T47D (cell line): Measurements from ENCODE around the gene JOSD2.

Experiments
- DNase-seq, 2 experiments: peaks; one replicate each; pipeline versions ENCODE4 v3.0.0 to v3.0.0-alpha.2; 2011 to 2012; ENCODE audit warnings: low read depth in 1 of 2, low spot score in 1 of 2
- JUND ChIP-seq: IDR thresholded peaks from 2 replicates; pipeline ENCODE4 v1.6.1; 2012; ENCODE audit warnings: low read depth
- in situ Hi-C: cut with HindIII; loops from 2 replicates; pipeline ENCODE4 v1.10.0; 2016; ENCODE audit warnings: low sequenced_read_pairs, low pct_unique_long_range_greater_than_20kb

JOSD2 gene

GRCh38 chr19:50516456-50516855 lies 5.5 kb upstream of the JOSD2 start:
- in situ Hi-C loops: no loop called here
- no peak for DNase-seq
- TF ChIP-seq JUND: no peak

DNA sequence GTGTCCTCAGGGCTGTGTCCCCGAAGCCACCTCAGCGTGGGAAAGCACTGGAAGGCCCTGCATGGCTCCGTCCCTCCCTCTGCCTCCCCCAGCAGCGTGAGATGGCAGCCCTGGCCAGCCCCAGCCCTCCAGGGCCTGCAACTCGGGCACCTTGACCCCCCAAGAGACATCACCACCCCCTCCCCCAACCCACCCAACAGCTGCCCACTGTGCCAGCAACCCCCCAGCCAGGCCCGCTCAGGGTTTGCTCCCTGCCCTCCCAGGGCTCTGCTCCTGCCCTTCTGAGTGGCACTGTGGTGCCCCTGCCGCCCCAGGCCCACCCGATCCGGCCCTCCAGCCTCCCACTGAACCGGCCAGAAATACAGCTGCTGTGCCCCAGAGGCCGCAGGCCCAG lies 4.2 kb upstream of the JOSD2 start:
- no peak for DNase-seq
- in situ Hi-C loops: no loop called here
- no peak for TF ChIP-seq JUND

DNA sequence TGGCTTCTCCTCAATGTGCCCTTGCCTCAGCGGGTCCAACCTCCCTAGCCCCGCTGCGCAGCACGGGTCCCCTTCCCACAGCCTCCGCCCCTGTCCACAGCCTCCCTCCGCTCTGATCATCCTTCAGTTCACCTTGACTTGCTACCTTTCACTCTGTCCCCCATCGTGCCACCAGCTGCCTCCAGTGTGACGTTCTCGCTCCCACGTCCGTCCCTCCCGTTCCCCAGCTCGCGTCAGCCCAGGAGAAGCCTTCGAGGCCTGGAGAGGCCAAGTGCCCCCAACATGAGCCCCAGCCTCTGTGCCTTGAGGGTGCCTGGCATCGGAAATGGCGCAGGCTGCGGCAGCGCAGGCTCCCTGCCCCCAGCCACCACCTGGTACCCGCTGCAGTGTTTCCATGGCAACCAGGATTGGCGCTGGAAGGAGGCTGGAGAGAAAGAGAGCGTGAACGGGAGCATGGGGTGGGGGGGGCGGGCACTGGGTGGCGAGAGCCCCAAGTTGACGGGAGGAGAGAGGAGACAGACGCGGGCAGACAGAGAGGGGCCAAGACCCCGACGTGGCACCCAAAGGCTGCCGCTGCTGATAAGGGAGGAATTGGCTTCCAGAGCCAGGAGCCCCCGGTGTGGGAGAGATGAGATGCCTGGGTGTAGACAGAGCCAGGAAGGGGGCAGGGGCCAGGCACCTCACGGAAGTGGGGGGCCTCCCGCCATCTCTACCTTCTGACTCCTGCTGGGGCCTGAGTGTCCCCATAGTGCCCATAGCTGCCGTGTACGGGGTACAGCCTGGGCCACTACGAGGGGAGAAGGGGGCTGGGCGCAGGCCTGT lies 3.6 kb upstream of the JOSD2 start:
- no peak for TF ChIP-seq JUND
- in situ Hi-C loops: no loop called here
- DNase-seq: no peak

DNA sequence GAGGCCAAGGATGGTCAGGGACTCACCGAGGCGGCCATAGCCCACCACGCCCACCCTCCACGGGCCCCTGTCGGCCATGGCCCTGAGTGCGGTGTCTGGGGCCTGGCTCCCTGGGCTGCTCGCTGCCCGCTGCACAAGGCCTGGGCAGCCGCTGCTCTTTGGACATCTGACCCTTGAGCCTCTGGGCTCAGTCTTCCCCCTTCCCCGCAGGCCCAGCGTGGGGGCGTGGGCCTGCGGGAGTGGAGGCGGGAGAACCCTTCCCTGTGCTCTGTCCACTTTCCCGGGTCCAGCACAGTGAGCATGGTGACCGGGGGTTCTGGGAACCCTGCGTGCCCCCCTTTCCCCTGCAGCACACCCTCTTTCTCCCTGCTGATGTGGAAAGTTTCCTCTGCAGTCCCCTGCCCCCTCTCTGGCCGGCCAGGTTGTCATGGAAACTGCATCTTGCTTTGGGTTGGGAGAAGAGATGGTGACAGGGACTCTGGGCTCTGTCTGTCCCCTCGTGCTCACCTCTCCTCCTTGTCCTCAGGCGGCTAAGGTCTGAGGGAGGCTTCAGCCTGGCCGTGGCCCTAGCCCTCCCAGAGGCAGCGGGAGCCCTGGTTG lies 2.9 kb upstream of the JOSD2 start, which contains the start of gene ASPDH:
Gene ASPDH, minus strand, starts transcription at position 168 of the 600 bp plus-strand sequence. Its CDS starts 90 bp downstream, at position 78.
- in situ Hi-C loops: no loop called here
- no peak for TF ChIP-seq JUND
- DNase-seq: no peak

GRCh38 chr19:50512999-50513745 lies 2.2 kb upstream of the JOSD2 start:
- TF ChIP-seq JUND: no peak
- DNase-seq: no peak
- in situ Hi-C loops: no loop called here

DNA sequence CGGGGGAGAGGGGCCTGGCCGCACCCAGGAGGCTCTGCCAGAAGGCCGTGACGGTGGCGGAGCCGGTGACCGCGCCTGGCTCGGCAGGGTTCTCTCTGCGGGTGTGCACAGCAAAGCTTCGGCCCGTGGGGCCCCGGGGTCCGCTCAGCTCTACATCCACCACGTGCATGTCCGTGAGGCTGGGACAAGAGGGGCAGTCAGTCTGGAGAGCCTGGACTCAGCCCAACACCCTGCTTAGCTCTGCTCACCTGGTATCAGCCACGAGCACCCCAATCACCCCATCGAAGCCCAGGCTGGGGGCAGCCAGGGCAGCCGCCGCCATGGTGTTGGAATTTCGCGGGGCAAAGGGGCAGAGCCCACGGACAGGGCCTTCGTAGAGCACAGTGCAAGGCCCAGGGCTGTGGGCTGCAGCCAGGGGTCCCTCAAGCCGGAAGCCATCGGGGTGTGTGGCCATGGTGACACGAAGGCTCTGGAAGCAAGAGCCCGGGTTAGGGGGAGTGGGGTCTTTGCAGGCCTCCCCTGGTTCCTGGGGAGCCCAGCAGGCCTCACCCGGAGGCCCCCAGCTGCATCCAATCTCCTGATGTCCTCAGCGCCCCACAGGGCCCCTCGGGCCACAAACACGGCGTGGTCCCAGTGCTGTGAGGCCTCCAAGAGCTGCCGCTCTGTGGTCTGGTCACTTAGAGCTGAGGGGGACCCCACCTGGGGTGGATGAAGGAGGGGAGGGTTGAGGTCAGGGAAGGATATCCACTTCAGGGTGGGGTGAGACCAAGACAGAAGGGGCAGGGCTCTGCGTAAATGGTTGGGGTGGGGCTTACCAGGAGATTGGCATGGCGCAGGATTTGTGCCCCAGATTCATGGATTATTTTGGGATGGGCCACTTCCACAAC lies 1.4 kb upstream of the JOSD2 start:
- no peak for DNase-seq
- no peak for TF ChIP-seq JUND
- in situ Hi-C loops: no loop called here

DNA sequence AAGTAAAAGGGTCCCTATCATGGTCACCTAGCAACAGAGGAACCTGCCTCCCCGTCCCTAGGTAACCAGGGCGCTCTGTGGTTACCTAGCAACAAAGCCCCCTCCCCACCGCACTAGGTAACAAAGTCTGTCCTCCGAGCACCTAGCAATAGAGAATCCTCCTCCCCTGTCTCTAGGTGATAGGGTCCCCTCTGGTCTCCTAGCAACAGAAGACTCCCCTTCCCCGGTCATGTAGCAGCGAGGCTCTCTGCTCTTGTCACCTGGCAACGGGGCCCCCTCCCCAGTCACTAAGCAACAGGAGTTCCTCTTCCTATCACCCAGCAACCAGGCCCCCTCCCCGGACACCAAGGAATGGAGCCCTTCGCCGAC lies 307 bp downstream of the JOSD2 start:
- TF ChIP-seq JUND: no peak
- in situ Hi-C loops: no loop called here
- DNase-seq: no peak

- no peak for TF ChIP-seq JUND
- no peak for DNase-seq
- in situ Hi-C loops: no loop called here
Measured at GRCh38 chr19:50510121-50510670, 795 bp downstream of the JOSD2 start.

- in situ Hi-C loops: no loop called here
- no peak for TF ChIP-seq JUND
Measured at GRCh38 chr19:50509366-50509765, 1.6 kb downstream of the JOSD2 start.

DNA sequence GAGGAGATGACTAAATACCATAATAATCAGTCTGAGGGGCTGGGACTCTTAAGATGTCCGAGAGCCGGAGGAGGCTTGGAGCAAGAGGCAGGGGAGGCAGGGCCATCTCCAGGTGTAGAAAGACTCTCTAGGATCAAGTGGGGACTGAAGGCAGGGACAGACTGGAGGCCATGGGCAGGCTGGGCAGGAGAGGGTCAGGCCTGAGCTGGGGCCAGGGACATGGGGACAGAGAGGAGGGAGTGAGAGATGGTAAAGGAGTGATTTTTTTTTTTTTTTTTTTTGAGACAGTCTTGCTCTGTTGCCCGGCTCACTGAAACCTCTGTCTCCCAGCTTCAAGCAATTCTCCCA lies 2.2 kb downstream of the JOSD2 start:
- TF ChIP-seq JUND: no peak
- no peak for DNase-seq
- in situ Hi-C loops: no loop called here

More at GRCh38 chr19:50509366-50509765, 1.6 kb downstream of the JOSD2 start:
- no peak for DNase-seq

DNA sequence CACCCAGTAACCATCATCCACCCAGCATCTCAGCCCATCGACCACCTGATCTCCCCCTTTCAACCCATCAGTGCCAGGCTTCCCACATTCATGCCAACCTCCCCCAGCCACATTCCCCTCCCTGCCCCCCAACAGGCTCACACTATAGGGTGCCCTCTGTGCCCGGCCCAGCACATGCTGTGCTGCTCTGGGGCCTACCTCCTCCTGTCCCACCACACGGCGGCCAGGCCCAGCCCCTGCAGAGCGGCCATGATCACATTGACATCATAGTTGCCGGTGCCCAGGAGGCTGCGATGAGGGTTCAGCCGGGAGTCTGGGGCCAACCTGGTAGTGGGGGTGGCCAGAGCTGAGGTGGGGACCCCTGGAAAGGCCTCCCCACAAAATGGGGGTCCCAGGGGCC lies 3.6 kb downstream of the JOSD2 start:
- in situ Hi-C loops: no loop called here
- no peak for TF ChIP-seq JUND
- DNase-seq: no peak

GRCh38 chr19:50506700-50507099 lies 4.3 kb downstream of the JOSD2 start:
- in situ Hi-C loops: no loop called here
- TF ChIP-seq JUND: no peak
- DNase-seq: no peak
